NT2/D1 (cell line): ENCODE data around the gene GFOD1.
"Not testable (repeated sequence)": the region's sequence is repeated elsewhere in the genome, so short reads cannot be mapped to it uniquely, and the experiment has no call there.

Experiments used
- DNase-seq: peaks from one replicate; pipeline ENCODE4 v3.0.0-alpha.2; 2011; ENCODE audit warnings: low read depth, low spot score
- H3K27me3 ChIP-seq: 2 replicates; pipeline ENCODE4 v1.6.0; 2011; ENCODE audit warnings: mild to moderate bottlenecking; ENCODE audit not compliant: insufficient read length, insufficient read depth
- H3K36me3 ChIP-seq: 2 replicates; pipeline ENCODE4 v1.6.1; 2011; ENCODE audit warnings: mild to moderate bottlenecking, low read length, mixed read lengths; ENCODE audit not compliant: insufficient read depth, insufficient read length
- H3K4me1 ChIP-seq: 2 replicates; pipeline ENCODE4 v1.5.1; 2011; ENCODE audit not compliant: insufficient read depth, insufficient read length
- H3K4me3 ChIP-seq: 2 replicates; pipeline ENCODE4 v1.5.1; 2011; ENCODE audit warnings: low read depth; ENCODE audit not compliant: insufficient read length
- H3K9ac ChIP-seq: 2 replicates; pipeline ENCODE4 v1.6.0; 2011; ENCODE audit warnings: low read depth; ENCODE audit not compliant: insufficient read length
- H3K9me3 ChIP-seq: 2 replicates; pipeline ENCODE4 v1.5.1; 2011; ENCODE audit warnings: mild to moderate bottlenecking, low read length; ENCODE audit not compliant: insufficient read depth
- SUZ12 ChIP-seq: IDR thresholded peaks from 2 replicates; pipeline ENCODE4 v1.6.1; 2011; ENCODE audit not compliant: insufficient read length, insufficient read depth; ENCODE audit errors: extremely low read depth
- YY1 ChIP-seq: IDR thresholded peaks from 2 replicates; pipeline ENCODE4 v1.6.1; 2011; ENCODE audit not compliant: insufficient read length, insufficient read depth
- ZNF274 ChIP-seq: IDR thresholded peaks from 2 replicates; pipeline ENCODE4 v1.6.1; 2011; ENCODE audit warnings: mild to moderate bottlenecking, low read depth, low read length

Gene GFOD1

DNA sequence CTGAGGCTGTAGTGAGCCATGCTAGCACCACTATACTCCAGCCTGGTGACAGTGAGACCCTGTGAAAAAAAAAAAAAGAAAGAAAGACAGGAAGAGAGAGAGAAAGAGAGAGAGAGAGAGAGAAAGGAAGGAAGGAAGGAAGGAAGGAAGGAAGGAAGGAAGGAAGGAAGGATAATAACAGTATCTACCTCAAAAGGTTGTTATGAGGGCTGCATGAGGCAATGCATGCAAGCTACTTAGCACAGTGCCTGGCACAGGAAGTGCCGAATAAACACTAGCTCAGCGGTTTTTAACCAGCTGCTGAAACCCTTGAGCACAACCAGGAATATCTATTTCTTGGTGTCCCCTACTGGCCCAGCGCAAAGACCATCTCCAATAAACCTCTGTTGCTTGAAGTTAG is 96.7 kb downstream of the GFOD1 start:
- DNase-seq, result no peak
- H3K4me3 ChIP-seq, result no peak overlapping the region
- no peaks in the 10 kb centered on the region for H3K36me3 ChIP-seq
- no peaks in the 10 kb centered on the region for H3K4me1 ChIP-seq
- no peaks in the 10 kb centered on the region for H3K9me3 ChIP-seq
- no peaks in the 10 kb centered on the region for H3K27me3 ChIP-seq
- TF ChIP-seq SUZ12, result no peak
- no peak for TF ChIP-seq ZNF274
- no peak for TF ChIP-seq YY1
- no peak overlapping the region for H3K9ac ChIP-seq

DNA sequence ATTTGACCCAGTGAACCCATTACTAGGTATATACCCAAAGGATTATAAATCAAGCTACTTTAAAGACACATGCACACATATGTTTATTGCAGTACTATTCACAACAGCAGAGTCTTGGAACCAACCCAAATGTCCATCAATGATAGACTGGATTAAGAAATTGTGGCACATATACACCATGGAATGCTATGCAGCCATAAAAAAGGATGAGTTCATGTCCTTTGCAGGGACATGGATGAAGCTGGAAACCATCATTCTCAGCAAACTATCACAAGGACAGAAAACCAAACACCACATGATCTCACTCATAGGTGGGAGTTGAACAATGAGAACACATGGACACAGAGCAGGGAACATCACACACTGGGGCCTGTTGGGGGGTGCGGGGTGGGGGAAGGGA is 98.2 kb downstream of the GFOD1 start:
- not testable (repeated sequence) for H3K9ac ChIP-seq, H3K4me1 ChIP-seq, H3K4me3 ChIP-seq, H3K27me3 ChIP-seq, H3K36me3 ChIP-seq, H3K9me3 ChIP-seq, DNase-seq

DNA sequence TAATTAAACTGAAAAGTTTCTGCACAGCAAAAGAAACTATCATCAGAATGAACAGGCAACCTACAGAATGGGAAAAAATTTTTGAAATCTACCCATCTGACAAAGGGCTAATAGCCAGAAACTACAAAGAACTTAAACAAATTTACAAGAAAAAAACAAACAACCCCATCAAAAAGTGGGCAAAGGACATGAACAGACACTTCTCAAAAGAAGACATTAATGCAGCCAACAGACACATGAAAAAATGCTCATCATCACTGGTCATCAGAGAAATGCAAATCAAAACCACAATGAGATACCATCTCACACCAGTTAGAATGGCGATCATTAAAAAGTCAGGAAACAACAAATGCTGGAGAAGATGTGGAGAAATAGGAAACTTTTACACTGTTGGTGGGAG is 98.6 kb downstream of the GFOD1 start:
- not testable (repeated sequence) for H3K4me1 ChIP-seq, H3K9ac ChIP-seq, DNase-seq, H3K4me3 ChIP-seq, H3K36me3 ChIP-seq, H3K27me3 ChIP-seq, H3K9me3 ChIP-seq

DNA sequence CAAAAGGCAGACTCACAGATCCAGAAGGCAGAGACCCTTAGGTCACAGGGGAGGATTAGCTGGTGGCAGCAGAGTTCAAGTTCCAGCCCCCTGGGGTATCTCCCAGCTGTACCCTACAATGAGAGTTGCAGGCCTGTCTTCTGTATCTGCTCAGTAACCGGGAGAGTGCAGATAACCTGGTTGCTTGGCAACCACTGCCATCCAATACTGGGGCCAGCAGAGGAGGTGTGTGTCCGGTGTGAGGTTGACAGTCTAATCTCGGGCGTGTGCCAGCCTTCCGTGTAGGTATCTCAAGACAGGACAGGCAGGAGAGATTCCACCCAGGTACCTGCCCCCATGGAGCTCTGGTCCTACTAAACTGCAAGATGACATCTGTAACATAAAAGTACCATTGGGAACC is 102.4 kb downstream of the GFOD1 start:
- Histone ChIP-seq H3K9me3 (no peaks in the 10 kb centered on the region), H3K36me3 (no peaks in the 10 kb centered on the region), H3K27me3 (no peaks in the 10 kb centered on the region), H3K4me3 (no peak overlapping the region), H3K9ac (no peak overlapping the region), H3K4me1 (no peaks in the 10 kb centered on the region)
- DNase-seq, result no peak
- TF ChIP-seq SUZ12 (no peak), YY1 (no peak), ZNF274 (no peak)

DNA sequence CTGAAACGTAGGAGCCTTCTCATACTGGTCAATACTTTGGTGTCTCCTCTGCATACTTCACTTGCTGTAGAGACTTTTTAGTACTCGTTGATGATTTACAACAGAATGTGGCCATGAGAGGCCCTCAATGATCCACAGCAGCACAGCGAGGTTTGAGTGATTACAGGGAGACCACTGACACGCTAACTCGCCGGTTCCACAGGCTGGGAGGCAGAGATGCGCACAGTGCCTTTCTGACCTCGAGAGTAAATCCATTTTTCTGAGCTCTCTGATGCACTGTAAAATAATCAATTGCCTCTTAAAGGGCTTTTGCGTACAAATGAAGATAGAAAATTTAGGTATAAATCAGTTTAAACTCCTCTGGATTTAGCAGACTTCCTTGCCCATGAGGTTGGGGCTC is 102.9 kb downstream of the GFOD1 start:
- no peaks in the 10 kb centered on the region for H3K27me3 ChIP-seq
- H3K4me3 ChIP-seq, result no peak overlapping the region
- no peaks in the 10 kb centered on the region for H3K9me3 ChIP-seq
- H3K36me3 ChIP-seq, result no peaks in the 10 kb centered on the region
- TF ChIP-seq SUZ12 (no peak), ZNF274 (no peak)
- H3K9ac ChIP-seq, result no peak overlapping the region
- DNase-seq, result no peak
- H3K4me1 ChIP-seq, result no peaks in the 10 kb centered on the region

DNA sequence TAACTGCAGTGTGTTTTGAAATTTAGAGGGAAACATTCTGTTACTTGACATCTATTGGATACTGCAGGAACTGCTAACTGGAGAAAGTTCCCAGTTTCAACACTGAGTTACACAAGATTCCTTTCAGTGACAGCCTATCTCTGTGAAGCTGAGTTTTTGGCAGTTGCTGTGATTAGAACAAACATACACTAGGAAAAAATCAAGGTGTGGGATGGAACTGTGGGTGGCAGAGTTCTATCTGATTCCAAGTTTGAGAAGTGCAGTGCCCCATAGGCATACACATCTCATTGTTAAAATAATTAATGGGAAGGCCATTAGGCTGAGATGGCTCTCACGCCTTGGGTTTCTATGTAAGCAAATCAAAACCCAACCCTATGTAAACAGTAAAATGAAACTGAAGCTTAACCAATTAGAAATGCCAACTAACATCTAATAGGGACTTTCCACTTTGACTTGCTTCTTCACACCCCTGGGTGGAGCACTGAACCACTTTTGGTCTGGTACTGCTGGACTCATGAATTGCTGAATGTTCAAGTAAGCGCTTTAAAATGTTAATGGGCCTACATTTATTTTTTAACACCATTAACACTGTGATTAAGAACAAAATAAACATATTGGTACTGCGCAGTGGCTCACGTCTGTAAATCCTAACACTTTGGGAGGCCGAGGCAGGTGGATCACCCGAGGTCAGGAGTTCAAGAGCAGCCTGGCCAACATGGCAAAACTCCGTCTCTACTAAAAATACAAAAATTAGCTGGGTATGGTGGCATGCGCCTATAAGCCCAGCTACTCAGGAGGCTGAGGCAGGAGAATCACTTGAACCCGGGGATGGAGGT is 103.9 kb downstream of the GFOD1 start:
- Histone ChIP-seq H3K4me1 (no peaks in the 10 kb centered on the region), H3K9ac (no peak overlapping the region)
- no peak for DNase-seq

DNA sequence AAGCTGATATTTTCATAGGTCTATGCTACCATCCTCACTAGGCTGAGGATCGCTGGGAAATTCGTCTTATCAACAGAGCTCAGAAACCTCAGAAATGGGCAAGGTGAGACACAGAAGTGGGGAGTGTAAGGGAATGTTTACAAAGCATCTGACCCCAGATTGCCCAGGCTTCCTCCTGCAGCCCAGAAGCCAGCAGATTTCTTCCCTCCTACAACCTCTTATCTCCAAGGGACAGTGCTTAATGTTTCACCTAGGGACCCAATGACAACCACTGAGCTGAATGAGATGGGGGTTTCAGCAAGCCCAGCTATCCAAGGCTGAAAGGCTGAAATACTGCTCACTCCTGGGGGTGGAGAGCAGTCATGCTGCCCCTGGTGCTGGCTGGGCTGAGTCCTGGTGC is 106.6 kb downstream of the GFOD1 start:
- H3K9ac ChIP-seq, result no peak overlapping the region

More for the DNA sequence above, 103.9 kb downstream of the GFOD1 start:
- TF ChIP-seq SUZ12, result no peak
- Histone ChIP-seq H3K36me3 (no peaks in the 10 kb centered on the region), H3K27me3 (no peaks in the 10 kb centered on the region), H3K9me3 (no peaks in the 10 kb centered on the region), H3K4me3 (no peak overlapping the region)

More for the DNA sequence above, 106.6 kb downstream of the GFOD1 start:
- H3K4me1 ChIP-seq, result no peaks in the 10 kb centered on the region
- TF ChIP-seq ZNF274 (no peak), YY1 (no peak), SUZ12 (no peak)
- no peak for DNase-seq
- no peak overlapping the region for H3K4me3 ChIP-seq
- no peaks in the 10 kb centered on the region for H3K27me3 ChIP-seq
- H3K9me3 ChIP-seq, result no peaks in the 10 kb centered on the region
- no peaks in the 10 kb centered on the region for H3K36me3 ChIP-seq
